Retina (tissue), 1 donor: ENCODE results near the gene CNTN4.

Experiments
- DNase-seq: peaks from one replicate; pipeline ENCODE4 v3.0.0-alpha.2; 2016

Gene CNTN4

GRCh38 chr3:2823031-2823430 lies 724.4 kb downstream of the CNTN4 start:
- peak; percentile 49 for DNase-seq

GRCh38 chr3:2823437-2824211 lies 725.0 kb downstream of the CNTN4 start:
- DNase-seq = no peak

- DNase-seq = no peak
Observed at GRCh38 chr3:2826036-2826435, 727.4 kb downstream of the CNTN4 start.

GRCh38 chr3:2826453-2826852 lies 727.8 kb downstream of the CNTN4 start:
- no peak for DNase-seq

- peak; percentile 20 for DNase-seq
Observed at GRCh38 chr3:2837239-2837638, 738.6 kb downstream of the CNTN4 start.

GRCh38 chr3:2837910-2838309 lies 739.2 kb downstream of the CNTN4 start:
- no peak for DNase-seq

GRCh38 chr3:2838546-2839157 lies 740.0 kb downstream of the CNTN4 start:
- peak; percentile 44 for DNase-seq

GRCh38 chr3:2839876-2840275 lies 741.2 kb downstream of the CNTN4 start:
- no peak for DNase-seq

- no peak for DNase-seq
Observed at GRCh38 chr3:2847062-2847841, 748.6 kb downstream of the CNTN4 start.

- no peak for DNase-seq
Observed at GRCh38 chr3:2849092-2849491, 750.4 kb downstream of the CNTN4 start.

- no peak for DNase-seq
Observed at GRCh38 chr3:2850701-2851100, 752.0 kb downstream of the CNTN4 start.

- DNase-seq = no peak
Observed at GRCh38 chr3:2851361-2851760, 752.7 kb downstream of the CNTN4 start.

GRCh38 chr3:2851835-2852234 lies 753.2 kb downstream of the CNTN4 start:
- no peak for DNase-seq

- DNase-seq = no peak
Observed at GRCh38 chr3:2853651-2854050, 755.0 kb downstream of the CNTN4 start.

- DNase-seq = no peak
Observed at GRCh38 chr3:2856138-2857133, 757.8 kb downstream of the CNTN4 start.

GRCh38 chr3:2860626-2861025 lies 762.0 kb downstream of the CNTN4 start:
- DNase-seq = no peak

- DNase-seq = no peak
Observed at GRCh38 chr3:2861120-2861519, 762.5 kb downstream of the CNTN4 start.

- DNase-seq = no peak
Observed at GRCh38 chr3:2861920-2862319, 763.3 kb downstream of the CNTN4 start.

- no peak for DNase-seq
Observed at GRCh38 chr3:2862366-2862765, 763.7 kb downstream of the CNTN4 start.

- DNase-seq = no peak
Observed at GRCh38 chr3:2863127-2863526, 764.5 kb downstream of the CNTN4 start.

- DNase-seq = no peak
Observed at GRCh38 chr3:2869905-2870304, 771.2 kb downstream of the CNTN4 start.

GRCh38 chr3:2870724-2871333 lies 772.2 kb downstream of the CNTN4 start:
- DNase-seq = no peak
